Ramos (cell line): ENCODE measurements around the gene SDK2.
"Not testable (repeated sequence)": the region's sequence is repeated elsewhere in the genome, so short reads cannot be mapped to it uniquely, and the experiment has no call there.

Experiments used
- in situ Hi-C: fragments of 300-500 bp; cut with MboI; formaldehyde crosslinking; loops from one replicate; pipeline ENCODE4 v1.14.3; 2022; ENCODE audit warnings: low sequenced_read_pairs; ENCODE audit not compliant: unreplicated experiment

SDK2 gene

GRCh38 chr17:73494950-73495349 lies 149.3 kb downstream of the SDK2 start:
- in situ Hi-C loops, result no loop called here

- in situ Hi-C loops, result no loop called here
These were observed 150.0 kb downstream of the SDK2 start for GRCh38 chr17:73493956-73494926.

- in situ Hi-C loops, result no loop called here
These were observed 151.1 kb downstream of the SDK2 start for GRCh38 chr17:73492821-73493814.

GRCh38 chr17:73492125-73492820 lies 152.0 kb downstream of the SDK2 start:
- in situ Hi-C loops, result no loop called here

- in situ Hi-C loops, result no loop called here
These were observed 152.6 kb downstream of the SDK2 start for GRCh38 chr17:73491648-73492047.

GRCh38 chr17:73490851-73491250 lies 153.4 kb downstream of the SDK2 start:
- in situ Hi-C loops, result no loop called here

- in situ Hi-C loops, result no loop called here
These were observed 154.3 kb downstream of the SDK2 start for GRCh38 chr17:73489991-73490390.

- in situ Hi-C loops, result no loop called here
These were observed 154.9 kb downstream of the SDK2 start for GRCh38 chr17:73489333-73489732.

- in situ Hi-C loops, result no loop called here
These were observed 159.1 kb downstream of the SDK2 start for GRCh38 chr17:73485130-73485529.

- in situ Hi-C loops, result no loop called here
These were observed 161.4 kb downstream of the SDK2 start for GRCh38 chr17:73482894-73483293.

GRCh38 chr17:73482251-73482716 lies 162.0 kb downstream of the SDK2 start:
- in situ Hi-C loops, result no loop called here

GRCh38 chr17:73481676-73482075 lies 162.6 kb downstream of the SDK2 start:
- in situ Hi-C loops, result no loop called here

GRCh38 chr17:73480740-73481139 lies 163.5 kb downstream of the SDK2 start:
- in situ Hi-C loops, result no loop called here

- in situ Hi-C loops, result no loop called here
These were observed 165.3 kb downstream of the SDK2 start for GRCh38 chr17:73478768-73479424.

- in situ Hi-C loops, result no loop called here
These were observed 165.9 kb downstream of the SDK2 start for GRCh38 chr17:73478334-73478733.

- in situ Hi-C loops, result no loop called here
These were observed 167.3 kb downstream of the SDK2 start for GRCh38 chr17:73476890-73477350.

- in situ Hi-C loops, result no loop called here
These were observed 169.8 kb downstream of the SDK2 start for GRCh38 chr17:73474370-73474988.

- in situ Hi-C loops, result not testable (repeated sequence)
These were observed 171.5 kb downstream of the SDK2 start for GRCh38 chr17:73472715-73473114.

- in situ Hi-C loops, result no loop called here
These were observed 172.3 kb downstream of the SDK2 start for GRCh38 chr17:73471924-73472323.
